Measurements from ENCODE around the gene ZNF90.
"Not testable (repeated sequence)": the region's sequence is repeated elsewhere in the genome, so short reads cannot be mapped to it uniquely, and the experiment has no call there.

DNA sequence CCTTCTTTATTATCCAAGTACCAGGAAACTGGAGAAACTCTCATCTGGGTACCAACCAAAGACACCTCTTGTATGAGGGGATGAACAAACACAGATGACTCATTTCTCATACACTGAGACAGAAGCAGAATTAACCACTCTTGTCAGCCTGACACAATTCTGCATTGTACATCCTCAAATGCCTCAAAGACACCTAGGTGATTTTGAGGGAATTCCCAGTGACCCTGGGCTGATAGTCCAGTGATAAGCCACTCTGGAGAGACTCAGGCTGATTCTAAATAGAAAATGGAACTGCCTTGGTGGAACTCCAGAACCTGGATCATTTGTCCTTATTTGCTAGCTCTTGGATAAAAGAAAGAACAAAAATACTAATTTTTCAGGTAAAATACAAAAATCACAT is 19.1 kb upstream of the ZNF90 start:
- TF ChIP-seq, protein P1, sequence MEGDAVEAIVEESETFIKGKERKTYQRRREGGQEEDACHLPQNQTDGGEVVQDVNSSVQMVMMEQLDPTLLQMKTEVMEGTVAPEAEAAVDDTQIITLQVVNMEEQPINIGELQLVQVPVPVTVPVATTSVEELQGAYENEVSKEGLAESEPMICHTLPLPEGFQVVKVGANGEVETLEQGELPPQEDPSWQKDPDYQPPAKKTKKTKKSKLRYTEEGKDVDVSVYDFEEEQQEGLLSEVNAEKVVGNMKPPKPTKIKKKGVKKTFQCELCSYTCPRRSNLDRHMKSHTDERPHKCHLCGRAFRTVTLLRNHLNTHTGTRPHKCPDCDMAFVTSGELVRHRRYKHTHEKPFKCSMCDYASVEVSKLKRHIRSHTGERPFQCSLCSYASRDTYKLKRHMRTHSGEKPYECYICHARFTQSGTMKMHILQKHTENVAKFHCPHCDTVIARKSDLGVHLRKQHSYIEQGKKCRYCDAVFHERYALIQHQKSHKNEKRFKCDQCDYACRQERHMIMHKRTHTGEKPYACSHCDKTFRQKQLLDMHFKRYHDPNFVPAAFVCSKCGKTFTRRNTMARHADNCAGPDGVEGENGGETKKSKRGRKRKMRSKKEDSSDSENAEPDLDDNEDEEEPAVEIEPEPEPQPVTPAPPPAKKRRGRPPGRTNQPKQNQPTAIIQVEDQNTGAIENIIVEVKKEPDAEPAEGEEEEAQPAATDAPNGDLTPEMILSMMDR (IDR thresholded peaks at IDR 0.05; ENCODE audit: low read depth, low read length): not testable (repeated sequence)
- not testable (repeated sequence) for TF ChIP-seq EZH2phosphoT487 (IDR thresholded peaks at IDR 0.05; ENCODE audit: low read depth)
